ENCODE results near the gene SDHA.

DNA sequence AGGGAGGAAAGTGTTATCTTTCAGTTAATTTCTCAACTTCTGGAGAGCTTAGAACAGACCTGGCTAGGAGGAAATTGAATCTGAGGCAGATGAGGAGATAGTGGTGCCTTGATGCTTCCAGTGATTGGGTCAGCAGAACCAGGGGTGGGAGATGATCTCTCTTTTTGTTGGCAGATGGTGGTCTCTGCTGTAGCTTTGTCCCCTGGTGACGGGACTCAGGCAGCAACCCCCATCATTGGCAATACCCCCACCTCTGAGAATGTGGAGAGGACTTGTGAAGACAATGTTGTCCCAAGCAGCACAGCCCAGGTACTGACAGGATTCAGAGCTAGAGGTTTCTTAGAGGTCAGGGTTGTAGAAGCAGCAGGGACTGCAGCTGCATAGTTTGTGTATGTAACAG lies 49.6 kb downstream of the SDHA start:
- TF ChIP-seq EP300 (IDR thresholded peaks at IDR 0.05; ENCODE audit: low read depth) (no peak), POLR2A (IDR thresholded peaks at IDR 0.05) (no peak), POLR2AphosphoS5 (IDR thresholded peaks at IDR 0.05) (no peak)
- TF ChIP-seq, protein P1, sequence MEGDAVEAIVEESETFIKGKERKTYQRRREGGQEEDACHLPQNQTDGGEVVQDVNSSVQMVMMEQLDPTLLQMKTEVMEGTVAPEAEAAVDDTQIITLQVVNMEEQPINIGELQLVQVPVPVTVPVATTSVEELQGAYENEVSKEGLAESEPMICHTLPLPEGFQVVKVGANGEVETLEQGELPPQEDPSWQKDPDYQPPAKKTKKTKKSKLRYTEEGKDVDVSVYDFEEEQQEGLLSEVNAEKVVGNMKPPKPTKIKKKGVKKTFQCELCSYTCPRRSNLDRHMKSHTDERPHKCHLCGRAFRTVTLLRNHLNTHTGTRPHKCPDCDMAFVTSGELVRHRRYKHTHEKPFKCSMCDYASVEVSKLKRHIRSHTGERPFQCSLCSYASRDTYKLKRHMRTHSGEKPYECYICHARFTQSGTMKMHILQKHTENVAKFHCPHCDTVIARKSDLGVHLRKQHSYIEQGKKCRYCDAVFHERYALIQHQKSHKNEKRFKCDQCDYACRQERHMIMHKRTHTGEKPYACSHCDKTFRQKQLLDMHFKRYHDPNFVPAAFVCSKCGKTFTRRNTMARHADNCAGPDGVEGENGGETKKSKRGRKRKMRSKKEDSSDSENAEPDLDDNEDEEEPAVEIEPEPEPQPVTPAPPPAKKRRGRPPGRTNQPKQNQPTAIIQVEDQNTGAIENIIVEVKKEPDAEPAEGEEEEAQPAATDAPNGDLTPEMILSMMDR (IDR thresholded peaks at IDR 0.05): no peak
